HepG2 (cell line): ENCODE results near the gene GPR149. TPM values are rescaled to one million over a fixed set of nuclear protein-coding genes. Genes with fewer than 3 reads are reported as not detected.

ENCODE experiments used
- ATAC-seq: fragments of 200-7000 bp; cut with Tn5 transposase; 3 replicates; pipeline ENCODE4 v1.9.1; 2020; ENCODE audit warnings: mild to moderate bottlenecking, moderate library complexity
- BruUV-seq: library from RNA; stranded (reverse); fragments of 400-500 nt; replicated peaks from 2 replicates; lab custom pipeline; 2021; lab: Mats Ljungman, UMichigan
- CTCF ChIA-PET: fragments of 300-600 bp; formaldehyde crosslinking; extraction: SDS; loops from one replicate; lab custom pipeline; 2021; ENCODE audit warnings: low total read pairs, inconsistent platforms, low intra/inter-chr PET ratio; lab: Yijun Ruan, JAX
- POLR2A ChIA-PET: fragments of 350-600 bp; sonication (Branson Sonifier 250); formaldehyde crosslinking; loops from one replicate; lab custom pipeline; 2020; ENCODE audit warnings: antibody characterized with exemption, inconsistent platforms; lab: Yijun Ruan, JAX
- DNase-seq: peaks from one replicate; pipeline ENCODE4 v3.0.0-alpha.2; 2015; ENCODE audit warnings: low spot score
- FAIRE-seq: peaks from 3 replicates; lab custom pipeline; 2011; peaks lifted over from hg19 to GRCh38; lab: Jason Lieb, UNC
- H2AFZ ChIP-seq: one replicate; pipeline ENCODE4 v1.6.1; 2011; ENCODE audit warnings: low read length, inconsistent platforms
- H3K27ac ChIP-seq: fragments of 300-600 bp; 3 replicates; pipeline ENCODE4 v1.8.0; 2011; ENCODE audit warnings: mixed run types, mild to moderate bottlenecking, mixed read lengths, low read length, inconsistent platforms; ENCODE audit not compliant: insufficient read depth; ENCODE audit errors: extremely low read length
- H3K27me3 ChIP-seq, 2 experiments: fragments of 200-600 bp in 1 of 2; 2 replicates in 1 of 2; 3 replicates in 1 of 2; pipeline versions ENCODE4 v1.6.0 to v1.8.0; 2011; ENCODE audit warnings: low read length in 2 of 2, mild to moderate bottlenecking in 2 of 2, moderate library complexity in 2 of 2, inconsistent platforms in 1 of 2; ENCODE audit not compliant: insufficient read depth in 2 of 2, control insufficient read depth in 1 of 2
- H3K36me3 ChIP-seq, 2 experiments: fragments of 200-600 bp in 1 of 2; replicated peaks in 1 of 2; 2 replicates in 1 of 2; 3 replicates in 1 of 2; pipeline versions ENCODE4 v1.5.1 to v1.8.0; 2011; ENCODE audit warnings: low read length in 2 of 2, inconsistent platforms in 1 of 2; ENCODE audit not compliant: insufficient read depth in 2 of 2, control insufficient read depth in 1 of 2
- H3K4me1 ChIP-seq: 2 replicates; pipeline ENCODE4 v1.5.1; 2012; ENCODE audit warnings: low read length, inconsistent platforms; ENCODE audit not compliant: insufficient read depth
- H3K4me2 ChIP-seq: 2 replicates; pipeline ENCODE4 v1.6.0; 2011; ENCODE audit warnings: low read depth, low read length, inconsistent platforms
- H3K4me3 ChIP-seq, 3 experiments: fragments of 200-600 bp in 1 of 3; sonication (generic), shearing (Covaris generic) in 1 of 3; replicated peaks in 1 of 3; 2 replicates each; pipeline ENCODE4 v1.5.1; 2011 to 2016; ENCODE audit warnings: low read length in 3 of 3, inconsistent platforms in 2 of 3, low read depth in 2 of 3, mild to moderate bottlenecking in 2 of 3, control low read depth in 1 of 3, mixed read lengths in 1 of 3; ENCODE audit not compliant: insufficient read depth in 1 of 3
- H3K79me2 ChIP-seq: one replicate; pipeline ENCODE4 v1.6.1; 2011; ENCODE audit warnings: low read length, inconsistent platforms; ENCODE audit not compliant: insufficient read depth
- H3K9ac ChIP-seq: 2 replicates; pipeline ENCODE4 v1.6.0; 2011; ENCODE audit warnings: mild to moderate bottlenecking, low read depth, low read length, inconsistent platforms; ENCODE audit not compliant: insufficient read depth
- H3K9me3 ChIP-seq: 2 replicates; pipeline ENCODE4 v1.5.1; 2012; ENCODE audit warnings: mild to moderate bottlenecking, low read length
- H4K20me1 ChIP-seq: 2 replicates; pipeline ENCODE4 v1.6.0; 2011; ENCODE audit warnings: inconsistent platforms, mild to moderate bottlenecking, low read length, moderate library complexity; ENCODE audit not compliant: insufficient read depth
- ADNP ChIP-seq: sonication (generic); formaldehyde crosslinking; IDR thresholded peaks from 2 replicates; pipeline ENCODE4 v1.4.0; 2020; ENCODE audit warnings: missing genetic modification reagents
- HNRNPUL1 ChIP-seq: fragments of 200-400 bp; formaldehyde crosslinking; IDR thresholded peaks from 2 replicates; pipeline ENCODE4 v1.6.1; 2017; ENCODE audit warnings: low read depth, mild to moderate bottlenecking, low read length, moderate library complexity
- RFXANK ChIP-seq: IDR thresholded peaks from 2 replicates; pipeline ENCODE4 v1.6.1; 2016
- SAP130 ChIP-seq: IDR thresholded peaks from 2 replicates; pipeline ENCODE4 v1.6.1; 2016; ENCODE audit warnings: low read depth
- SRF ChIP-seq: IDR thresholded peaks from 2 replicates; pipeline ENCODE4 v1.6.1; 2011; ENCODE audit warnings: mild to moderate bottlenecking, low read depth, low read length, moderate library complexity
- STAG1 ChIP-seq: sonication (generic); formaldehyde crosslinking; IDR thresholded peaks from 2 replicates; pipeline ENCODE4 v1.4.0; 2020; ENCODE audit warnings: missing genetic modification reagents
- TCF12 ChIP-seq, 2 experiments: fragments of 450-650 bp in 1 of 2; sonication (generic) in 1 of 2; formaldehyde crosslinking in 1 of 2; IDR thresholded peaks; 2 replicates each; pipeline versions ENCODE4 v1.6.1 to v1.8.0; 2017 to 2022; ENCODE audit warnings: antibody characterized with exemption in 1 of 2, mild to moderate bottlenecking in 1 of 2, missing genetic modification reagents in 1 of 2, moderate library complexity in 1 of 2
- ZNF337 ChIP-seq: sonication (generic); formaldehyde crosslinking; IDR thresholded peaks from 2 replicates; pipeline ENCODE4 v1.5.1; 2020; ENCODE audit warnings: missing genetic modification reagents, low read depth, mild to moderate bottlenecking, borderline replicate concordance
- ZNF343 ChIP-seq: sonication (generic); formaldehyde crosslinking; IDR thresholded peaks from 2 replicates; pipeline ENCODE4 v1.4.0; 2020; ENCODE audit warnings: mild to moderate bottlenecking, missing genetic modification reagents
- ZNF382 ChIP-seq: sonication (generic); formaldehyde crosslinking; IDR thresholded peaks from 2 replicates; pipeline ENCODE4 v1.5.0; 2020; ENCODE audit warnings: missing genetic modification reagents, mild to moderate bottlenecking, borderline replicate concordance
- ZNF678 ChIP-seq: sonication (generic); formaldehyde crosslinking; IDR thresholded peaks from 2 replicates; pipeline ENCODE4 v1.4.0; 2020; ENCODE audit warnings: mild to moderate bottlenecking, missing genetic modification reagents
- ZNF703 ChIP-seq: sonication (generic); formaldehyde crosslinking; IDR thresholded peaks from 2 replicates; pipeline ENCODE4 v1.5.1; 2020; ENCODE audit warnings: missing genetic modification reagents, mild to moderate bottlenecking, moderate library complexity, borderline replicate concordance
- ZNF720 ChIP-seq: sonication (generic); formaldehyde crosslinking; IDR thresholded peaks from 2 replicates; pipeline ENCODE4 v1.4.0; 2020; ENCODE audit warnings: missing genetic modification reagents
- ZNF782 ChIP-seq: sonication (generic); formaldehyde crosslinking; IDR thresholded peaks from 2 replicates; pipeline ENCODE4 v1.4.0; 2020; ENCODE audit warnings: missing genetic modification reagents, mild to moderate bottlenecking, borderline replicate concordance
- WGBS: methylation state at CpG from one replicate; pipeline ENCODE4 v1.1.6; 2017; ENCODE audit warnings: low lambda C conversion rate; 5-methylcytosine and 5-hydroxymethylcytosine counted together
- in situ Hi-C: cut with HindIII; loops from 2 replicates; pipeline ENCODE4 v1.10.0; 2017; ENCODE audit warnings: low pct_unique_long_range_greater_than_20kb; ENCODE audit not compliant: extremely low pct_ligation_motif_present
- intact Hi-C: fragments of 100-400 bp; cut with micrococcal nuclease; formaldehyde crosslinking; loops from one replicate; pipeline ENCODE4 v1.10.0; 2022; ENCODE audit not compliant: unreplicated experiment
- polyA plus RNA-seq, 8 experiments: library from polyadenylated mRNA; depleted of rRNA in 3 of 8; stranded (reverse) in 7 of 8; unstranded in 1 of 8; fragments of >200 nt; fragmentation: Illumina TruSeq in 4 of 8; extraction: Trizol in 4 of 8; gene quantifications; 2 replicates each; pipeline versions ENCODE4 v1.2.1 to v1.2.3, GENCODE V29; 2011 to 2016; ENCODE audit warnings: low read depth in 4 of 8, missing spikeins in 1 of 8, mixed read lengths in 1 of 8; ENCODE audit not compliant: insufficient read depth in 1 of 8
- total RNA-seq, 5 experiments: library from RNA; depleted of rRNA; stranded (reverse); fragments of >200 nt; fragmentation: Illumina TruSeq; extraction: Trizol; gene quantifications; 2 replicates each; pipeline ENCODE4 v1.2.3, GENCODE V29; 2016; ENCODE audit warnings: low read depth in 1 of 5
- TF ChIP-seq, protein P1 (sequence below): sonication (generic); formaldehyde crosslinking; IDR thresholded peaks from 2 replicates; pipeline ENCODE4 v1.5.0; 2020; ENCODE audit warnings: mild to moderate bottlenecking, missing genetic modification reagents, moderate library complexity
- TF ChIP-seq, protein P2 (sequence below): sonication (generic); formaldehyde crosslinking; IDR thresholded peaks from 2 replicates; pipeline ENCODE4 v1.8.1; 2023; ENCODE audit warnings: missing genetic modification reagents, inconsistent platforms, borderline replicate concordance
- TF ChIP-seq, protein P3 (sequence below): IDR thresholded peaks from 2 replicates; pipeline ENCODE4 v1.6.1; 2012; ENCODE audit warnings: low read depth, low read length, improper control_type of control experiment
- TF ChIP-seq, protein P4 (sequence below): sonication (generic); formaldehyde crosslinking; IDR thresholded peaks from 2 replicates; pipeline ENCODE4 v1.4.0; 2020; ENCODE audit warnings: missing genetic modification reagents

GPR149 gene
- total and polyA plus RNA-seq, 2 of the 13 experiments (the other 11 are each of a cell fraction or from before 2014, with no cell fraction given): not detected

DNA sequence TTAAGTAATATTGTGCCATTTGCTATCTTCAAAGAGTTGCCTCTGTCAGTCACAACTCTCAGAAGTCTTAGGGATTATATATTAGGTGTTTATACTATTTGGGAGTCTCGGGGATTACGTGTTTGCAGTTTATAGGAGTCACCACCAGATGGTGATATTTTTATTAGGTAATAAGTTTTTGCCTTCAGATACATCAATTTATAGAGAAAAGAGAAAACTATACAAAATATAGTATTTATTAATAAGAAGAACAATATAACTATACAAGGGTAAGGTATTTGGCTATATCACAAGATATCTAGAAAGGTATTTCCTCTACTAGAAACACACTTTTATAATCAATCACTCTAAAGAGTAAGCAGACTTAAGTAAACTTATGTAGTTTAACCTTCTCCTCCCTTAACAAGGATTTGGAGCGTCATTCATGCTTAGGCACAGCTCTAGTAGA is 95.0 kb downstream of the GPR149 start:
- Histone ChIP-seq H3K79me2 (no peaks in the 10 kb centered on the region), H4K20me1 (no peaks in the 10 kb centered on the region), H3K4me2 (no peak overlapping the region), H3K4me3 (no peak overlapping the region), H3K27ac (no peak overlapping the region), H3K36me3 (no peaks in the 10 kb centered on the region), H2AFZ (no peak overlapping the region), H3K4me1 (no peaks in the 10 kb centered on the region), H3K9ac (no peak overlapping the region), H3K9me3 (no peaks in the 10 kb centered on the region), H3K27me3 (peaks cover 0 to 6% of the 10 kb centered on the region in 2 experiments; a peak in 1 of 5 replicates)
- 0% methylated on average over 3 of the region's 3 CpGs for WGBS
- DNase-seq (peak; percentile 20), FAIRE-seq (no peak), ATAC-seq (no peak)
- ChIA-PET CTCF (no interaction called here), POLR2A (no interaction called here)
- BruUV-seq: no TSS peak
- TF ChIP-seq ZNF703 (CRISPR knock-in tag) (no peak), ZNF678 (CRISPR knock-in tag) (no peak), ZNF337 (no peak), ZNF382 (no peak), ZNF782 (no peak), RFXANK (CRISPR knock-in tag) (no peak), HNRNPUL1 (no peak), SAP130 (CRISPR knock-in tag) (no peak), STAG1 (CRISPR knock-in tag) (0 out of 2 replicates have a peak, but pooled peaks have one; percentile 10), ADNP (CRISPR knock-in tag) (no peak), SRF (no peak), TCF12 (IDR thresholded peaks at IDR 0.05) (no peak), TCF12 (CRISPR knock-in tag; IDR thresholded peaks at IDR 0.05) (no peak), ZNF720 (CRISPR knock-in tag) (no peak), ZNF343 (no peak)
- TF ChIP-seq, protein P1, sequence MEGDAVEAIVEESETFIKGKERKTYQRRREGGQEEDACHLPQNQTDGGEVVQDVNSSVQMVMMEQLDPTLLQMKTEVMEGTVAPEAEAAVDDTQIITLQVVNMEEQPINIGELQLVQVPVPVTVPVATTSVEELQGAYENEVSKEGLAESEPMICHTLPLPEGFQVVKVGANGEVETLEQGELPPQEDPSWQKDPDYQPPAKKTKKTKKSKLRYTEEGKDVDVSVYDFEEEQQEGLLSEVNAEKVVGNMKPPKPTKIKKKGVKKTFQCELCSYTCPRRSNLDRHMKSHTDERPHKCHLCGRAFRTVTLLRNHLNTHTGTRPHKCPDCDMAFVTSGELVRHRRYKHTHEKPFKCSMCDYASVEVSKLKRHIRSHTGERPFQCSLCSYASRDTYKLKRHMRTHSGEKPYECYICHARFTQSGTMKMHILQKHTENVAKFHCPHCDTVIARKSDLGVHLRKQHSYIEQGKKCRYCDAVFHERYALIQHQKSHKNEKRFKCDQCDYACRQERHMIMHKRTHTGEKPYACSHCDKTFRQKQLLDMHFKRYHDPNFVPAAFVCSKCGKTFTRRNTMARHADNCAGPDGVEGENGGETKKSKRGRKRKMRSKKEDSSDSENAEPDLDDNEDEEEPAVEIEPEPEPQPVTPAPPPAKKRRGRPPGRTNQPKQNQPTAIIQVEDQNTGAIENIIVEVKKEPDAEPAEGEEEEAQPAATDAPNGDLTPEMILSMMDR (CRISPR knock-in tag): peak; percentile 36; the same call in 1 of the 2 replicates
- TF ChIP-seq, protein P2, sequence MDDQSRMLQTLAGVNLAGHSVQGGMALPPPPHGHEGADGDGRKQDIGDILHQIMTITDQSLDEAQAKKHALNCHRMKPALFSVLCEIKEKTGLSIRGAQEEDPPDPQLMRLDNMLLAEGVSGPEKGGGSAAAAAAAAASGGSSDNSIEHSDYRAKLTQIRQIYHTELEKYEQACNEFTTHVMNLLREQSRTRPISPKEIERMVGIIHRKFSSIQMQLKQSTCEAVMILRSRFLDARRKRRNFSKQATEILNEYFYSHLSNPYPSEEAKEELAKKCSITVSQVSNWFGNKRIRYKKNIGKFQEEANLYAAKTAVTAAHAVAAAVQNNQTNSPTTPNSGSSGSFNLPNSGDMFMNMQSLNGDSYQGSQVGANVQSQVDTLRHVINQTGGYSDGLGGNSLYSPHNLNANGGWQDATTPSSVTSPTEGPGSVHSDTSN: no peak
- TF ChIP-seq, protein P3, sequence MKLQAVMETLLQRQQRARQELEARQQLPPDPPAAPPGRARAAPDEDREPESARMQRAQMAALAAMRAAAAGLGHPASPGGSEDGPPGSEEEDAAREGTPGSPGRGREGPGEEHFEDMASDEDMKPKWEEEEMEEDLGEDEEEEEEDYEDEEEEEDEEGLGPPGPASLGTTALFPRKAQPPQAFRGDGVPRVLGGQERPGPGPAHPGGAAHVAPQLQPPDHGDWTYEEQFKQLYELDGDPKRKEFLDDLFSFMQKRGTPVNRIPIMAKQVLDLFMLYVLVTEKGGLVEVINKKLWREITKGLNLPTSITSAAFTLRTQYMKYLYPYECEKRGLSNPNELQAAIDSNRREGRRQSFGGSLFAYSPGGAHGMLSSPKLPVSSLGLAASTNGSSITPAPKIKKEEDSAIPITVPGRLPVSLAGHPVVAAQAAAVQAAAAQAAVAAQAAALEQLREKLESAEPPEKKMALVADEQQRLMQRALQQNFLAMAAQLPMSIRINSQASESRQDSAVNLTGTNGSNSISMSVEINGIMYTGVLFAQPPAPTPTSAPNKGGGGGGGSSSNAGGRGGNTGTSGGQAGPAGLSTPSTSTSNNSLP: 0 out of 2 replicates have a peak, but pooled peaks have one; percentile 34
- TF ChIP-seq, protein P4, sequence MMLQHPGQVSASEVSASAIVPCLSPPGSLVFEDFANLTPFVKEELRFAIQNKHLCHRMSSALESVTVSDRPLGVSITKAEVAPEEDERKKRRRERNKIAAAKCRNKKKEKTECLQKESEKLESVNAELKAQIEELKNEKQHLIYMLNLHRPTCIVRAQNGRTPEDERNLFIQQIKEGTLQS: no peak
- intact Hi-C loops (no loop called here), in situ Hi-C loops (no loop called here)
